ACHN (cell line): ENCODE results near the gene PATL1.
A peak's percentile ranks its signal among the peaks of the same experiment; 100 is the strongest.
"Not testable (repeated sequence)": the region's sequence is repeated elsewhere in the genome, so short reads cannot be mapped to it uniquely, and the experiment has no call there.

Source experiments
- DNase-seq: peaks from one replicate; pipeline ENCODE4 v3.0.0-alpha.2; 2015
- in situ Hi-C: cut with HindIII; loops from 2 replicates; pipeline ENCODE4 v1.10.0; 2017; ENCODE audit warnings: low sequenced_read_pairs, low pct_ligation_motif_present, low pct_unique_long_range_greater_than_20kb

The PATL1 gene

DNA sequence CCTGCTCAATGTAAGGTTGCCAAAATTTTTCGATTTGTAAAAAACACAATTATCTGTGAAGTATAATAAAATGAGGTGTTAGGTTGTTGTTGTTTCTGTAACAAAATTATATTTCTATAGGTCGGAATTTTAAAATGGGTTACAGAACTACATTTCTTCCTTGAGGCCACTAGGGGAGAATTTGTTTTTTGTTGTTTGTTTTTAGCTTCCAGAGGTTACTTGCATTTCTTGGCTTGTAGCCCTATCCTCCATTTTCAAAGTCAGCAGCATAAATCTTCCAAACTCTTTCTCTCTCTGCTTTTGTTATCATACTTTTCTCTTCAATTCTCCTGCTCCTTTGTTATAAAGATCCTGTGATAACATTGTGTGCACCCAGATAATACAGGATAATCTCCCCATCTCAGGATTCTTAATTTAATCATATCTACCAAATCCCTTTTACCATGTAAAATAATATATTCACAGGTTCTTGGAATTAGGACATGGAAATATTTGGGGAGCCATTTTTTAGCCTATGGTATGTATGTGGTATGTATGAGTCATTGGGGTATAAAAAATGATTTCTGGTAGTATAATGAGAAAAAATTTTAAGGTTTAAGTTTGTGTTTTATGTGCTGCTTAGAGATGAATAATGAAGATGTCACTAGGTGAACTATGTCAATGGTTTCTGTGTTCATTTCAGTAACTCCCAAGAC is 9.4 kb upstream of the PATL1 start:
- no peak for DNase-seq
- in situ Hi-C loops, result no loop called here

GRCh38 chr11:59676205-59676604 is 7.4 kb upstream of the PATL1 start:
- no peak for DNase-seq
- in situ Hi-C loops, result no loop called here

DNA sequence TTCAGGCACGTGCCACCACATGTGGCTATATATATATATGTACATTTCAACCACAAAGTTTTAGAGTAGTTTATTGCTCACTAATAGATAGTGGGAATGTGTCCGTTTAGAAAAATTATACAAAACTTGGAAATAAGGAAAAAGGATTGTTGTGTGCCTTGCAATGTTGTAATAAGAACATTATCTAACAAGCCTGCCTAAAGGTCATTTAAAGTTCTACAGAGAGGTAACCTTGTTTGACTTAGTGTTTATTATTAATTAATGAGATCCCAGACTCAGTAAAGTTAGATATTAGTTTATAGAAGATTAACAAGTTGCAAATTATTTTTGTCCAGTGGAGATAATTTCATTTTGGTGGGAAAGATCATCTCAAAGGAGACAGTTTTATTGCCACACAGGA is 5.5 kb upstream of the PATL1 start:
- DNase-seq, result no peak
- in situ Hi-C loops, result no loop called here

GRCh38 chr11:59673291-59673690 is 4.5 kb upstream of the PATL1 start:
- no peak for DNase-seq
- in situ Hi-C loops, result no loop called here

GRCh38 chr11:59671471-59671870 is 2.6 kb upstream of the PATL1 start:
- DNase-seq, result no peak
- in situ Hi-C loops, result no loop called here

GRCh38 chr11:59669611-59670009 is 773 bp upstream of the PATL1 start:
- peak; percentile 65 for DNase-seq
- in situ Hi-C loops, result no loop called here

DNA sequence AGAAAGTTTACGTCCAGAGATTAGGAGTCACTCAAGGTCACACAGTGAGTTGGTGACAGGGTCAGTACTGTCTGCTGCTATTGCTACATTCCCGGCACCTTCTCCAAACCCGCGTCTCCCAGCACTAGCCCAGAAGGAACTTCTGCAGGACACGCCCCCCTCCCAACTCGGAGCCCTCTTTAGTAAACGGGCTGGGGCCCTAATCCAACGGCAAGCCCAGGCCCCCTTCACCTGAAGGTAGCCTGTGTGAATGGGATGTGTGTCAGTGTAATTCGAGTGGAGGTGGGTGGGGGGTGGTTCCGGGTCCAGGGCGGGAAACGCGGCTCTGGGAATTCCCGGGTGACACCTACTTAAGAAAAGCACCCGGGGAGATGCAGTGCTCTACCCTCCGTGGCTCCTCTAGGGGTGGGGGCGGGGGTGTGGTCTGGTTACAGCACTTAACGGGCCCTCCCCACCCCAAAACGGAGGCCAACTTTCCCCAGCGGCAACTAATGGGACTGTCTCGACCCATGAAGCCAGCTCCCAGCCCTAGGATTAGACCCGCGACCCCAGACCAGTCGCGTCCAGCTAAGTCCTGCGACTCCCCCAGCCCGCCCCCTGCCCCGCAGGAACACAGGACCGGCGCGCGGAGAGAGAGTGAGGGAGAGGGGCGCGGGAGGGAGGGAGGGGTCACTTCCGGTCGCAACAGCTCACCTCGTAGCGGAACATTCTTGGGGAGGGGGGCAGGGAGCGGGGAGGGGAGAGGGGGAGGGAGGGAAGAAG is 468 bp downstream of the PATL1 start:
- in situ Hi-C loops, result no loop called here
- DNase-seq, result peak; percentile 45

DNA sequence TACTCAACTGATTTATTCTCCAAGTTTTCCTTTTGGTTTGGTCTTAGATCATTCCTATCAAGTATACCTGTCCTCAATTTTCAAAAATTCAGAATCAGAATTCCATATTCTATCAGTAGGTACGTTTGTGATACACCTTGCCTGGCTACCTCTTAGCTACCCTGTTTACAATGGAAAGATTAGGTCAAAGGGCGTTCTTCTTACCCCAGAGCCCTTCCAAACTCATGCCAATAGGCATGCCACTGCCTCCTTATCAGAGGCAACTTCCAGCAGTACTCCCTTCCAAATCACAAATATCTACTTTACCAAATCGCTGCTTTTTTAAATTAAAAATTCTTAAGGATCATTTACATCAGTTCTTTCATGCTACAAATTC is 1.0 kb downstream of the PATL1 start:
- in situ Hi-C loops, result no loop called here

GRCh38 chr11:59666969-59667368 is 1.9 kb downstream of the PATL1 start:
- no peak for DNase-seq
- in situ Hi-C loops, result no loop called here

More for the DNA sequence above, 1.0 kb downstream of the PATL1 start:
- DNase-seq, result no peak

- no peak for DNase-seq
- in situ Hi-C loops, result no loop called here
Observed at GRCh38 chr11:59660621-59661020, 8.2 kb downstream of the PATL1 start.

DNA sequence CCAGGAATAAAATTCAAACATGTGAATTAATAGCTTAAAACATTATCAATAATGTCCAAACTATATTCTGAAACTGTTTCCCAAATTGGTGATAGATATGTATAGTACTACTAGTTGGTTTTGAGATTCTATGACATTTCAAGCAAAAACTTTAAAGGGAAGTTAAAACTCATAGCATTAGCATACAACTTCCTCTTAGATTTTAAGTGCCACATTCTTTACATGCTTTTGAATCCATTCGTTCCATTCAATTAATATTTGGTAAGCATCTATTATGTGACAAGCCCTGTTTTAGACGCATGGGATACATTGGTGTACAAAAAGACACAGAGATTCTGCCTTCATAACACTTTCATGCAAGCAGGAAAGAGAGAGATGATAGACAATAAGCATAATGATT is 8.9 kb downstream of the PATL1 start:
- in situ Hi-C loops, result no loop called here
- DNase-seq, result no peak

DNA sequence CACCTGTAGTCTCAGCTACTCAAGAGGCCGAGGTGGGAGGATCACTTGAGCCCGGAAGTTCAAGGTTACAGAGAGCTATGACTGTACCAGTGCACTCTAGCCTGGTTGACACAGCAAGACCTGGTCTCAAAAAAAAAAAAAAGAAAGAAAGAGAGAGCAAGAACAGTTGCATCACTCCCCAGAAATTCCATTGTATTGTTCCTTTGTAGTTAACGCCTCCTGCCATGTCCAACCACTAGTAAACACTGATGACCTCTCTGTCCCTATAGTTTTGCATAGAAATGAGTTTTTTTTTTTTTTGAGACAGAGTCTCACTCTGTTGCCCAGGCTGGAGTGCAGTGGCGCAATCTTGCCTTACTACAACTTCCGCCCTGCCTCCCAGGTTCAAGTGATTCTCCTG is 10.8 kb downstream of the PATL1 start:
- DNase-seq, result no peak
- in situ Hi-C loops, result no loop called here

- DNase-seq, result no peak
- in situ Hi-C loops, result no loop called here
Observed at GRCh38 chr11:59654893-59655292, 13.9 kb downstream of the PATL1 start.

GRCh38 chr11:59647245-59647980 is 21.4 kb downstream of the PATL1 start:
- in situ Hi-C loops, result no loop called here
- DNase-seq, result no peak

DNA sequence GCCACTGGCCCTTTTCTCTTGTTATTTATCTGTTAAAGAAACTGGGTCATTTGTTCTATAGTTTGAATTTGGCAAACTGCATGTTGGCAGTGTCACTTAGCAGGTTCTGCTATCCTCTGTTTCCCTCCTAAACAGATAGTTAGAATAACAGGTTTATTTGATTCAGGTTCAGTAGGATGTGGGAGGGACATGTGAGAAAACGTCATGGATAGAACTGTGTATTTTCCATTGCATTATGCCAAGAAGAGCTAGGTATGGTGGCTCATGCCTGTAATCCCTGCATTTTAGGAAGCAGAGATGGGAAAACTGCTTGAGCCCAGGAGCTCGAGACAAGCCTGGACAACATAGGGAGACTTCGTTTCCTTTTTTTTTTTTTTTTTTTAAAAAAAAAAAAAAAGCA is 24.3 kb downstream of the PATL1 start:
- no peak for DNase-seq
- in situ Hi-C loops, result no loop called here

GRCh38 chr11:59643390-59643789 is 25.4 kb downstream of the PATL1 start:
- in situ Hi-C loops, result no loop called here
- DNase-seq, result no peak

GRCh38 chr11:59641156-59641555 is 27.7 kb downstream of the PATL1 start:
- no peak for DNase-seq
- in situ Hi-C loops, result no loop called here

GRCh38 chr11:59630493-59630892 is 38.3 kb downstream of the PATL1 start:
- in situ Hi-C loops, result no loop called here
- no peak for DNase-seq

DNA sequence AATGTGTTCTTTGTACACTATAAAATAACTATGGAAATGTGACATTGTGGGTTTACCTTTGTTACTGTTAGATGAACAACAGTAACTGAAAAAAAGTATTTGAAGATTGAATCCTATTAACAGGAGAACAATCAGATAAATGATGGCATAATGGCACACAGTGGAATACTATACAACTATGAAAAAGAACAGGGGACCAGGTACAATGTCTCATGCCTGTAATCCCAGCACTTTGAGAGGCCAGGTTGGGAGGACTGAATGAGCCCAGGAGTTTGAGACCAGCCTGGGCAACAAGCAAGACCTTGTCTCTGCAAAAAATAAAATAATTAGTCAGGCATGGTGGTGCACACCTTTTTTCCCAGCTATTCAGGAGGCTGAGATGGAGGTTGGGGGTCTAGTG is 38.8 kb downstream of the PATL1 start:
- in situ Hi-C loops, result no loop called here
- DNase-seq, result no peak

GRCh38 chr11:59626969-59627368 is 41.9 kb downstream of the PATL1 start:
- in situ Hi-C loops, DNase-seq: not testable (repeated sequence)
